Measurements from ENCODE around the gene INA.

INA gene

DNA sequence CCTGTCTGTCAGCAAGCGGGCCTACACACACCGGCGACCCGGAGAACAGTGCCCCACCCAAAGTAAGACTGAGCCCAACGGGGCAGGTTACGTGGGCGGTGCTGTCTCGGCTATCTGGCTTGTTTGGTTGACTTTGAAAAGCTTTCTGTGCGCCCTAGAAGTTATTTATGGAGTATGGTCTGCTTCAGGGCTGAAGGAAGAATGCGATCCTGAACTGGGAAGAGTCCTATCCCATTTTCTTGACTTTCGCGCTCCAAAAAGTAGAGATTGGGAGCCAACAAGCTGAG is 1.5 kb downstream of the INA start:
- TF ChIP-seq CTCF (IDR thresholded peaks at IDR 0.05), result no peak
- Histone ChIP-seq H3K9me3 (ENCODE audit: control insufficient read depth, low read length) (no peaks in the 10 kb centered on the region), H3K27ac (peak overlapping the region; percentile 82), H3K9ac (no peak overlapping the region), H3K4me2 (ENCODE audit: low read length) (no peak overlapping the region), H3K27me3 (ENCODE audit: control insufficient read depth, insufficient read depth, low read length) (peaks cover 17% of the 10 kb centered on the region), H3K36me3 (ENCODE audit: control insufficient read depth, insufficient read depth, low read length) (no peaks in the 10 kb centered on the region), H3K4me1 (peaks cover 25% of the 10 kb centered on the region), H3K4me3 (ENCODE audit: low read depth, low read length) (no peak overlapping the region), H3K79me2 (peaks cover 5% of the 10 kb centered on the region), H2AFZ (peak overlapping the region; percentile 95)

DNA sequence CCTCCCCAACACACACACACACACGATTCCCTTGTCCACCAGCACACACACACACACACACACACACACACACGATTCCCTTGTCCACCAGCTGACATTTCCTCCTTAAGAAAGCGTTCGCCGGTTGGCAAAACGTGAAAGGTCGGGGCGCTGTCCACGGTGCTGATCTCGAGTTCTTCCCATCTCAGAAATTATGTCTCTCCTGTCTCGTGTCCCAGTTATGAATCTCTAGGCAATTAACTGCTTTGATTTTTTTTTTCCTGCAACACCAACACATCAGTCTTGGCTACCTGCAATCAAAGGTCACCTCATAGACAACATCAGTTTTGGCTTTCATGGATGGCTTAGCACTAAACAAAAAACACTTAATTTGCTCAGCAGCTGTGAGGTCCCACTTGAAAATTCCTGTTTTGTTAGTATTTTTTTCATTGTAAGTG is 1.9 kb downstream of the INA start:
- Histone ChIP-seq H3K4me2 (ENCODE audit: low read length) (no peak overlapping the region), H3K27me3 (ENCODE audit: control insufficient read depth, insufficient read depth, low read length) (peaks cover 17% of the 10 kb centered on the region), H3K4me3 (ENCODE audit: low read depth, low read length) (no peak overlapping the region), H3K4me1 (peaks cover 25% of the 10 kb centered on the region), H3K9me3 (ENCODE audit: control insufficient read depth, low read length) (no peaks in the 10 kb centered on the region), H2AFZ (no peak overlapping the region), H3K79me2 (peaks cover 5% of the 10 kb centered on the region), H3K36me3 (ENCODE audit: control insufficient read depth, insufficient read depth, low read length) (no peaks in the 10 kb centered on the region), H3K9ac (no peak overlapping the region), H3K27ac (peak overlapping the region; percentile 82)
- TF ChIP-seq CTCF (IDR thresholded peaks at IDR 0.05), result no peak

DNA sequence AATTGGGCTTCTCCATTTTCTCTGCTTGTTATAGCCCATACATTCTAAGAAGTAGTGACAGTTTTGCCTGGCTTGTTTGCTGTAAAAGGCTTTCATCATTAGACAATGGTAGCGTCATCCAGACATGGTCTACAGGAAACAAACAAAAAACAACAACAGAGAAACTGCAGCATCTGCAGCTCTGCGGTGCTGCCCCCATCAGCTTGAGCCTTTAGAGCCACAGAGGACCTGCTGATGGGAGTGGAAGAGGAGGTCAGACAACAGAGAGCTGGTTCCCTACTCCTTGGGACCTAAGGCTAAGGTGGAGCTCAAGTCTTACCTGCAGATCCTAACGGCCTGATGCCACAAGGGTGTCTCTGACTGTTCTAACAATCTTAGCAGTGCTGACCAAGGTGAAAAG is 3.1 kb downstream of the INA start:
- no peaks in the 10 kb centered on the region for H3K9me3 ChIP-seq (ENCODE audit: control insufficient read depth, low read length)
- H3K4me1 ChIP-seq, result peaks cover 25% of the 10 kb centered on the region
- H3K36me3 ChIP-seq (ENCODE audit: control insufficient read depth, insufficient read depth, low read length), result no peaks in the 10 kb centered on the region
- no peak overlapping the region for H3K4me3 ChIP-seq (ENCODE audit: low read depth, low read length)
- H3K9ac ChIP-seq, result no peak overlapping the region
- H3K27me3 ChIP-seq (ENCODE audit: control insufficient read depth, insufficient read depth, low read length), result peaks cover 17% of the 10 kb centered on the region
- no peak overlapping the region for H3K4me2 ChIP-seq (ENCODE audit: low read length)
- H3K27ac ChIP-seq, result no peak overlapping the region
- TF ChIP-seq CTCF (IDR thresholded peaks at IDR 0.05), result no peak
- no peak overlapping the region for H2AFZ ChIP-seq
- peaks cover 8% of the 10 kb centered on the region for H3K79me2 ChIP-seq

DNA sequence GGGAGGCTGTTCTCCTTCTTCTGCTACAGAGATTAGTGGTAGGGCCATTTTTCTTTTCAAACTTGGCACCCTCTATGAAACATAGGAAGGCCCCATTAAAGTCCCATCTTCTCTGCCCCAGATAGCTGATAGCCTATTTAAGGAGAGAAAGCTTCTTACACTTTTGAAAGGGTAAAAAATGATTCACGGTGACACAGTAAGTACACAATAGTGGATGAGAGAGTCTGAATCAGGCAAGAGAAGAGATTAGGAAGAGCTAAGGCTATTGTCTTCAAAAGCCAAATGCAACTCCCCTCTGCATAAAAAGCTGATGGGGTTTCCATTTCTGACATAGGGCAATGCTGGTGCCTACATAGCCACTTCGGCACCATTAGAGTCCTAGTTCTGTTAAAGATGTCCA is 3.6 kb downstream of the INA start:
- Histone ChIP-seq H3K27me3 (ENCODE audit: control insufficient read depth, insufficient read depth, low read length) (peaks cover 13% of the 10 kb centered on the region), H3K4me3 (ENCODE audit: low read depth, low read length) (no peak overlapping the region)

More for the DNA sequence above, 3.6 kb downstream of the INA start:
- Histone ChIP-seq H3K27ac (no peak overlapping the region), H3K79me2 (peaks cover 13% of the 10 kb centered on the region), H3K36me3 (ENCODE audit: control insufficient read depth, insufficient read depth, low read length) (no peaks in the 10 kb centered on the region), H2AFZ (no peak overlapping the region), H3K4me2 (ENCODE audit: low read length) (no peak overlapping the region), H3K9me3 (ENCODE audit: control insufficient read depth, low read length) (no peaks in the 10 kb centered on the region), H3K4me1 (peaks cover 22% of the 10 kb centered on the region), H3K9ac (no peak overlapping the region)
- TF ChIP-seq CTCF (IDR thresholded peaks at IDR 0.05), result no peak

Measured in parathyroid adenoma (tissue), 2 donors.